Spleen (tissue), 7 donors: ENCODE results near the gene ERVFRD-1.

Experiments
- POLR2A ChIP-seq, 3 donors: fragments of 450-650 bp; IDR thresholded peaks; one replicate each; pipeline ENCODE4 v1.5.1; 2017; ENCODE audit warnings: antibody characterized with exemption in 3 of 3, mild to moderate bottlenecking in 1 of 3
- POLR2AphosphoS5 ChIP-seq, 3 donors: sonication (generic); formaldehyde crosslinking; IDR thresholded peaks; one replicate each; pipeline ENCODE4 v1.5.1; 2017; ENCODE audit warnings: antibody characterized with exemption in 3 of 3
- TF ChIP-seq, protein P1 (sequence below), 11 experiments: fragments of 200-600 bp in 7 of 11; fragments of 450-650 bp in 4 of 11; sonication (generic) in 4 of 11; IDR thresholded peaks in 8 of 11; conservative IDR thresholded peaks in 3 of 11; 1 replicate in 7 of 11; 2 replicates in 4 of 11; pipeline versions ENCODE4 v1.4.0 to v1.8.0; 2016 to 2021; ENCODE audit warnings: antibody characterized with exemption in 11 of 11, inconsistent platforms in 4 of 11, mild to moderate bottlenecking in 1 of 11
- donor health status: DM: no; HTN: no; CAD: no; lungs with moderate emphysema.
- donor health status: DM: no; HTN: no; CAD: no.
- donor health status: DM: no; HTN: no; CAD: no.

DNA sequence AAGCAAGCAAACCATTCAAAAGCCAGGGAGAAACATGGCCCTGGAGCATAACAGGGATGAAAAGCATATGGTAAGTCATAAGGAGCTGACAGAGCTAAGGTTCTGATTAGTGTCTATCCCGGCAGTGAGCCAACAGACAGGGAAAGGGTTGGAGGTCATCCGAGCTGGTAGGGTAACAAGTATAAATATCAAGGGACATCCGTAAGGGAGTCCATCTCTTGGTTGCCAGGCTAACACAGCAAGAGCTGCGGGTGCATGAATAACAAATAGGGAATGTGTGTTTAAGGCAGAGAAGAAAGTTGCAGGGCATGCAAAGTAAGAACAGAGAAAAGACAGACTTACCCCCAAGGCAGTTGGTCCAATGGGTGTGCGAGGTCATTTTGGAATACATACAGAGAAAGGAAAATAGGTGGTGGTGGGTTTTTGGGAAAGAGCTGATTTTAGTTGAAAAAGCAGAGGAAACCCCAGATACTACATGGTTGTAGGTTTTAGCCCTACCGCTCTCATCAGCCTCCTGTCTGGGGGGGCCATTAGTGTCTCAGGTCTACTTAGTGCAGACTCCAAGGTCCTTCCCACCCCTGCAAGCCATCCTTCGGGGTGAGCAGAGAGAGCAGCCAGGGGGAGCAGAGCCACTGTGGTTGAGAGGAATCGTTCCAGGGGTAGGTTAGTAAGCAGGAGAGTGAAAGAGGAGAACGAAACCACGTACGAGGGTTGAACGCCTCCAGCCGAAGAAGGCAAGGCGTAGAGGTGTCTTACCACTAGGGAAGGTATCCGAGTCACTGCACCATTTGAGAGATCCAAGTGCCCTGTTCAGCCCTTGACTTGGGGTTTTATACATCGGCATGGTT is at the start of gene ERVFRD-1:
- TF ChIP-seq, protein P1, sequence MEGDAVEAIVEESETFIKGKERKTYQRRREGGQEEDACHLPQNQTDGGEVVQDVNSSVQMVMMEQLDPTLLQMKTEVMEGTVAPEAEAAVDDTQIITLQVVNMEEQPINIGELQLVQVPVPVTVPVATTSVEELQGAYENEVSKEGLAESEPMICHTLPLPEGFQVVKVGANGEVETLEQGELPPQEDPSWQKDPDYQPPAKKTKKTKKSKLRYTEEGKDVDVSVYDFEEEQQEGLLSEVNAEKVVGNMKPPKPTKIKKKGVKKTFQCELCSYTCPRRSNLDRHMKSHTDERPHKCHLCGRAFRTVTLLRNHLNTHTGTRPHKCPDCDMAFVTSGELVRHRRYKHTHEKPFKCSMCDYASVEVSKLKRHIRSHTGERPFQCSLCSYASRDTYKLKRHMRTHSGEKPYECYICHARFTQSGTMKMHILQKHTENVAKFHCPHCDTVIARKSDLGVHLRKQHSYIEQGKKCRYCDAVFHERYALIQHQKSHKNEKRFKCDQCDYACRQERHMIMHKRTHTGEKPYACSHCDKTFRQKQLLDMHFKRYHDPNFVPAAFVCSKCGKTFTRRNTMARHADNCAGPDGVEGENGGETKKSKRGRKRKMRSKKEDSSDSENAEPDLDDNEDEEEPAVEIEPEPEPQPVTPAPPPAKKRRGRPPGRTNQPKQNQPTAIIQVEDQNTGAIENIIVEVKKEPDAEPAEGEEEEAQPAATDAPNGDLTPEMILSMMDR (IDR thresholded peaks at IDR 0.05 in 8 of 11, conservative IDR thresholded peaks at IDR 0.05 in 3 of 11), result no peak
- no peak for TF ChIP-seq POLR2AphosphoS5 (IDR thresholded peaks at IDR 0.05)
- no peak for TF ChIP-seq POLR2A (IDR thresholded peaks at IDR 0.05)
